Mucosa of descending colon (tissue), 3 donors: ENCODE results near the gene ZNF559. TPM values are rescaled to one million over a fixed set of nuclear protein-coding genes. Genes with fewer than 3 reads are reported as not detected.

Experiments
- ATAC-seq: fragments of 200-7000 bp; cut with Tn5 transposase; one replicate; pipeline ENCODE4 v1.9.1; 2020; ENCODE audit warnings: mild to moderate bottlenecking, moderate library complexity
- DNase-seq, 3 donors: peaks; one replicate each; pipeline ENCODE4 v3.0.0-alpha.2; 2020
- H3K36me3 ChIP-seq: fragments of 200-600 bp; one replicate; pipeline ENCODE4 v1.8.0; 2021; ENCODE audit warnings: low read depth, mild to moderate bottlenecking
- H3K4me1 ChIP-seq: fragments of 200-600 bp; one replicate; pipeline ENCODE4 v1.8.0; 2021; ENCODE audit warnings: low read depth, mild to moderate bottlenecking
- H3K4me3 ChIP-seq: fragments of 200-600 bp; one replicate; pipeline ENCODE4 v1.8.0; 2021; ENCODE audit warnings: mild to moderate bottlenecking
- H3K9me3 ChIP-seq: fragments of 200-600 bp; one replicate; pipeline ENCODE4 v1.8.0; 2021; ENCODE audit warnings: mild to moderate bottlenecking
- CTCF ChIP-seq: fragments of 200-600 bp; IDR thresholded peaks from one replicate; pipeline ENCODE4 v1.8.0; 2022; ENCODE audit warnings: antibody characterized with exemption, mild to moderate bottlenecking
- intact Hi-C, 2 donors: fragments of 100-400 bp; cut with DNase I in 1 of 2; cut with micrococcal nuclease in 1 of 2; formaldehyde crosslinking; loops; one replicate each; pipeline versions ENCODE4 v1.11.0 to v1.11.1; 2022; cut with DNase I, micrococcal nuclease
- total RNA-seq, 3 donors: library from RNA; stranded (reverse); fragmentation: NEBNext Ultra II Directional in 2 of 3; extraction: Animal tissue kit (Norgen Biotek cat#: 25700) in 2 of 3; gene quantifications; one replicate each; pipeline versions ENCODE4 v1.2.1 to v1.2.4, GENCODE V29; 2021 to 2023
- donor health status: DM: no; HTN: no; CAD: no; lungs with moderate emphysema.
- donor health status: DM: no; HTN: no; CAD: no.
- donor health status: DM: no; HTN: yes; CAD: no.

ZNF559 gene
- total RNA-seq, 3 donors from 2014 or later, result 7.8 to 19.5 (median 10.4) TPM

GRCh38 chr19:9370738-9371619, 47.0 kb downstream of the ZNF559 start:
- no peaks in the 10 kb centered on the region for H3K4me1 ChIP-seq
- TF ChIP-seq CTCF, result no peak
- intact Hi-C loops, result no loop called here
- ATAC-seq (no peak), DNase-seq (no peak)
- H3K4me3 ChIP-seq, result no peak overlapping the region
- H3K36me3 ChIP-seq, result no peaks in the 10 kb centered on the region
- H3K9me3 ChIP-seq, result peaks cover 91% of the 10 kb centered on the region

- ATAC-seq (no peak), DNase-seq (no peak)
- TF ChIP-seq CTCF, result no peak
- H3K9me3 ChIP-seq, result peaks cover 100% of the 10 kb centered on the region
- H3K4me1 ChIP-seq, result no peaks in the 10 kb centered on the region
- H3K36me3 ChIP-seq, result peaks cover 15% of the 10 kb centered on the region
- H3K4me3 ChIP-seq, result no peak overlapping the region
- intact Hi-C loops, result no loop called here
Observed at GRCh38 chr19:9381361-9381785, 57.4 kb downstream of the ZNF559 start.

Other genes with a start within 250 kb of the ZNF559 start
- not detected for gene OR1M1, start 237.1 kb upstream of the ZNF559 start, total RNA-seq
- not detected for gene OR7G2, start 216.7 kb upstream of the ZNF559 start, total RNA-seq
- not detected for gene OR7G1, start 208.4 kb upstream of the ZNF559 start, total RNA-seq
- not detected for gene OR7G3, start 197.2 kb upstream of the ZNF559 start, total RNA-seq
- gene ZNF317, start 183.8 kb upstream of the ZNF559 start, total RNA-seq, result 10 to 100 TPM; 26.4 to 37.1 (median 29.5) TPM
- gene OR7D2, start 145.2 kb upstream of the ZNF559 start, total RNA-seq, result not detected
- not detected for gene OR7D4, start 104.6 kb upstream of the ZNF559 start, total RNA-seq
- gene OR7E24, start 73.2 kb upstream of the ZNF559 start, total RNA-seq, result not detected
- 1 to 10 TPM; 2.7 to 6.2 (median 4.4) TPM for gene ZNF699, start 14.3 kb upstream of the ZNF559 start, total RNA-seq
- gene ZNF177, start 38.8 kb downstream of the ZNF559 start, total RNA-seq, result 1 to 10 TPM in 2 of 3 donors, not detected in 1; 2.5 to 5.5 TPM
- gene ZNF266, start 111.4 kb downstream of the ZNF559 start, total RNA-seq, result 10 to 100 TPM; 16.6 to 23.9 (median 20.6) TPM
- gene ZNF560, start 174.4 kb downstream of the ZNF559 start, total RNA-seq, result not detected
- gene ZNF426, start 214.5 kb downstream of the ZNF559 start, total RNA-seq, result 10 to 100 TPM in 1 of 3 donors, 1 to 10 TPM in 2; 6.9 to 23.3 (median 9.7) TPM